Measurements from ENCODE around the gene NOG.

DNA sequence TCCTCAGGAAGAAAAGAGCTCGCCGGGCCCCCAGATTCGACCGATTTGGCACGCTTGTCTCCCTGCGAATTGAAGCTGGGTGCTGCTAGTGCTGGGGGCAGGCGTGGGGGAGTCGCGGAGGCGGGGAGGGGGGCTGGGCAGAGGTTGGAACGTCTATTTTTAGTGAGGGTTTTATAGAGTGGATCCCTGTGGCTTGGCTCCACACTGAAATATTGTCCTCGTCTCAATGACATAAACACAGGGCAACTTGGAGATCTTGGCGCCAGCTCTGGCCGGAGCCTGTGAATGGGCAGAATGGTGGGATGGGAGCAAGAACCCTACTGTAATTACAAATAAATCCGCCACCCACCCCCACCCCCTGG is 15.7 kb upstream of the NOG start:
- TF ChIP-seq, protein P1, sequence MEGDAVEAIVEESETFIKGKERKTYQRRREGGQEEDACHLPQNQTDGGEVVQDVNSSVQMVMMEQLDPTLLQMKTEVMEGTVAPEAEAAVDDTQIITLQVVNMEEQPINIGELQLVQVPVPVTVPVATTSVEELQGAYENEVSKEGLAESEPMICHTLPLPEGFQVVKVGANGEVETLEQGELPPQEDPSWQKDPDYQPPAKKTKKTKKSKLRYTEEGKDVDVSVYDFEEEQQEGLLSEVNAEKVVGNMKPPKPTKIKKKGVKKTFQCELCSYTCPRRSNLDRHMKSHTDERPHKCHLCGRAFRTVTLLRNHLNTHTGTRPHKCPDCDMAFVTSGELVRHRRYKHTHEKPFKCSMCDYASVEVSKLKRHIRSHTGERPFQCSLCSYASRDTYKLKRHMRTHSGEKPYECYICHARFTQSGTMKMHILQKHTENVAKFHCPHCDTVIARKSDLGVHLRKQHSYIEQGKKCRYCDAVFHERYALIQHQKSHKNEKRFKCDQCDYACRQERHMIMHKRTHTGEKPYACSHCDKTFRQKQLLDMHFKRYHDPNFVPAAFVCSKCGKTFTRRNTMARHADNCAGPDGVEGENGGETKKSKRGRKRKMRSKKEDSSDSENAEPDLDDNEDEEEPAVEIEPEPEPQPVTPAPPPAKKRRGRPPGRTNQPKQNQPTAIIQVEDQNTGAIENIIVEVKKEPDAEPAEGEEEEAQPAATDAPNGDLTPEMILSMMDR (IDR thresholded peaks at IDR 0.05), result no peak
- TF ChIP-seq POLR2A (IDR thresholded peaks at IDR 0.05), result no peak
